Measurements from ENCODE around the gene POLR1G. TPM values are rescaled to one million over a fixed set of nuclear protein-coding genes. Genes with fewer than 3 reads are reported as not detected.

Gene POLR1G
- total RNA-seq, 1 donor from 2014 or later: 4.4 TPM

DNA sequence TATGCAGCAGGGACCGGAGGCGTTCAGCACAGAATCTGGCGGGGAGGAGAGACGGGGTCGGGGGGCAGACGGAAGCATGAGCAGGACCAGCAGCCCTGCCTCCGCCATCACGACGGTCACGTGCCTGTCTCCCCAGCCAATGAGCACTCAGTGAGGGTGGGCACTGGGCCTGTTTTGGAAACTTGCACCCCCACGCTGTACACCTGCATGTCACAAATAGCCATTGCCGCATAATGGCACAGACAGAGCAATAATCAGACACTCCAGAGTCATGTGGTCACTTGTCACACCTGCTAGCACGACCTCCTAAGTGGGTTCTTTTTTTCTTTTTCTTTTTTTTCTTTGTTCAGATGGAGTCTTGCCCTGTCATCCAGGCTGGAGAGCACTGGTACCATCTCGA lies 44.8 kb upstream of the POLR1G start:
- Mint-ChIP-seq H3K36me3 (ENCODE audit: low read depth, unreplicated experiment) (peaks cover 30% of the 10 kb centered on the region), H3K4me3 (ENCODE audit: unreplicated experiment) (no peak overlapping the region), H3K27ac (ENCODE audit: unreplicated experiment) (peak overlapping the region; percentile 3)

DNA sequence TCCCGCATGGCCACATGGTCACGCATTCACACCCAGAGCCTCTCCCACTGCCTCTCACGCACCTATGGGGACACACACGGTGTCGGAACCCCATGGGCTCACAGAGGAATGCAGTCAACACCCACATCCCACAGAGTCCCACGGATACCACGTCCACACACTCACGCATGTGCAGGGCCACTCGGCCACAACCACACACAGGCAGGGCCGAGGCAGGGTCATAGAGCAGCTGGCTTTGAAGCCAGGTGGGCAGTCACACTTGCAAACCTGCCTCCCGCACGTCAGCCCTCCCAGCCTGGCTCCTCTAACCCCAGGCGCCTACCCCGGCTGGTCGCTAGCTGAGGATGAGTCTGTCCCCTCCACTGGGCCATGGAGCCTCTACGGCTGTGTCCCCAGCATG lies 44.2 kb upstream of the POLR1G start:
- TF ChIP-seq, protein P1, sequence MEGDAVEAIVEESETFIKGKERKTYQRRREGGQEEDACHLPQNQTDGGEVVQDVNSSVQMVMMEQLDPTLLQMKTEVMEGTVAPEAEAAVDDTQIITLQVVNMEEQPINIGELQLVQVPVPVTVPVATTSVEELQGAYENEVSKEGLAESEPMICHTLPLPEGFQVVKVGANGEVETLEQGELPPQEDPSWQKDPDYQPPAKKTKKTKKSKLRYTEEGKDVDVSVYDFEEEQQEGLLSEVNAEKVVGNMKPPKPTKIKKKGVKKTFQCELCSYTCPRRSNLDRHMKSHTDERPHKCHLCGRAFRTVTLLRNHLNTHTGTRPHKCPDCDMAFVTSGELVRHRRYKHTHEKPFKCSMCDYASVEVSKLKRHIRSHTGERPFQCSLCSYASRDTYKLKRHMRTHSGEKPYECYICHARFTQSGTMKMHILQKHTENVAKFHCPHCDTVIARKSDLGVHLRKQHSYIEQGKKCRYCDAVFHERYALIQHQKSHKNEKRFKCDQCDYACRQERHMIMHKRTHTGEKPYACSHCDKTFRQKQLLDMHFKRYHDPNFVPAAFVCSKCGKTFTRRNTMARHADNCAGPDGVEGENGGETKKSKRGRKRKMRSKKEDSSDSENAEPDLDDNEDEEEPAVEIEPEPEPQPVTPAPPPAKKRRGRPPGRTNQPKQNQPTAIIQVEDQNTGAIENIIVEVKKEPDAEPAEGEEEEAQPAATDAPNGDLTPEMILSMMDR (IDR thresholded peaks at IDR 0.05; ENCODE audit: unreplicated experiment): no peak
- no peak for DNase-seq (ENCODE audit: low spot score)
- H3K4me1 Mint-ChIP-seq (ENCODE audit: unreplicated experiment): peaks cover 3% of the 10 kb centered on the region
- peak overlapping the region; percentile 3 for H3K27ac Mint-ChIP-seq (ENCODE audit: unreplicated experiment)
- peaks cover 4% of the 10 kb centered on the region for H3K27me3 Mint-ChIP-seq (ENCODE audit: unreplicated experiment)
- no peak overlapping the region for H3K4me3 Mint-ChIP-seq (ENCODE audit: unreplicated experiment)
- H3K9me3 Mint-ChIP-seq (ENCODE audit: unreplicated experiment): no peaks in the 10 kb centered on the region
- peaks cover 25% of the 10 kb centered on the region for H3K36me3 Mint-ChIP-seq (ENCODE audit: low read depth, unreplicated experiment)

More for the DNA sequence above, 44.8 kb upstream of the POLR1G start:
- DNase-seq (ENCODE audit: low spot score): no peak
- Mint-ChIP-seq H3K9me3 (ENCODE audit: unreplicated experiment) (no peaks in the 10 kb centered on the region), H3K27me3 (ENCODE audit: unreplicated experiment) (peaks cover 4% of the 10 kb centered on the region), H3K4me1 (ENCODE audit: unreplicated experiment) (peaks cover 3% of the 10 kb centered on the region)
- TF ChIP-seq, protein P1 (IDR thresholded peaks at IDR 0.05; ENCODE audit: unreplicated experiment): no peak

GRCh38 chr19:45363861-45364459 lies 42.5 kb upstream of the POLR1G start:
- Mint-ChIP-seq H3K4me1 (ENCODE audit: unreplicated experiment) (peaks cover 3% of the 10 kb centered on the region), H3K4me3 (ENCODE audit: unreplicated experiment) (no peak overlapping the region), H3K36me3 (ENCODE audit: low read depth, unreplicated experiment) (peaks cover 17% of the 10 kb centered on the region), H3K27me3 (ENCODE audit: unreplicated experiment) (peaks cover 4% of the 10 kb centered on the region), H3K9me3 (ENCODE audit: unreplicated experiment) (no peaks in the 10 kb centered on the region), H3K27ac (ENCODE audit: unreplicated experiment) (no peak overlapping the region)
- DNase-seq (ENCODE audit: low spot score): no peak
- TF ChIP-seq, protein P1 (IDR thresholded peaks at IDR 0.05; ENCODE audit: unreplicated experiment): no peak

DNA sequence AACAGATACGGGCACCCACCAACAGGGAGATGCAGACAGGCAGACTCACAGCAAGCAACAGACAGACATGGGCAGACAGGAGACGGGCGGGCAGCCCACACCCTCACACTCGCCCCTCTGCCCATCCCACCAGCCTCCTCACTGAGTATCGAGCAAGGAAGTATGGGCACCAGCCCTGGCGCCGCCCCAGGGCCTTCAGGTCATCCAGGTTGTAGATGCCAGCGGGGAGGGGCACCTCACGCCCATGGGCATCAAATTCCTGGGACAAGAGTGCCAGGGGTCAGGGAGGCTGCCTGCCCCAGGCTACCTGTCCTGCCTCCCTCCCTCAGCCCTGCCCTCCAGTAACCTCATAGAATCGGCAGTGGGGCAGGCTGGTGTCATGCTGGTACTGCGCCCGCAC lies 41.7 kb upstream of the POLR1G start:
- no peak overlapping the region for H3K27ac Mint-ChIP-seq (ENCODE audit: unreplicated experiment)
- H3K36me3 Mint-ChIP-seq (ENCODE audit: low read depth, unreplicated experiment): peaks cover 14% of the 10 kb centered on the region
- TF ChIP-seq, protein P1 (IDR thresholded peaks at IDR 0.05; ENCODE audit: unreplicated experiment): no peak
- peaks cover 3% of the 10 kb centered on the region for H3K4me1 Mint-ChIP-seq (ENCODE audit: unreplicated experiment)
- DNase-seq (ENCODE audit: low spot score): no peak
- peaks cover 2% of the 10 kb centered on the region for H3K27me3 Mint-ChIP-seq (ENCODE audit: unreplicated experiment)
- H3K4me3 Mint-ChIP-seq (ENCODE audit: unreplicated experiment): no peak overlapping the region
- H3K9me3 Mint-ChIP-seq (ENCODE audit: unreplicated experiment): no peaks in the 10 kb centered on the region

GRCh38 chr19:45368127-45368526 lies 38.3 kb upstream of the POLR1G start:
- no peaks in the 10 kb centered on the region for H3K4me1 Mint-ChIP-seq (ENCODE audit: unreplicated experiment)
- H3K27ac Mint-ChIP-seq (ENCODE audit: unreplicated experiment): no peak overlapping the region
- no peak for DNase-seq (ENCODE audit: low spot score)

More at GRCh38 chr19:45368127-45368526, 38.3 kb upstream of the POLR1G start:
- H3K9me3 Mint-ChIP-seq (ENCODE audit: unreplicated experiment): no peaks in the 10 kb centered on the region
- H3K36me3 Mint-ChIP-seq (ENCODE audit: low read depth, unreplicated experiment): no peaks in the 10 kb centered on the region
- H3K4me3 Mint-ChIP-seq (ENCODE audit: unreplicated experiment): peak overlapping the region; percentile 15
- TF ChIP-seq, protein P1 (IDR thresholded peaks at IDR 0.05; ENCODE audit: unreplicated experiment): no peak
- peaks cover 3% of the 10 kb centered on the region for H3K27me3 Mint-ChIP-seq (ENCODE audit: unreplicated experiment)

Data from endothelial cell (in vitro differentiated cells).